Measurements from ENCODE around the gene ADCYAP1R1.
A peak's percentile ranks its signal among the peaks of the same experiment; 100 is the strongest.
"Not testable (repeated sequence)": the region's sequence is repeated elsewhere in the genome, so short reads cannot be mapped to it uniquely, and the experiment has no call there.

The ADCYAP1R1 gene

DNA sequence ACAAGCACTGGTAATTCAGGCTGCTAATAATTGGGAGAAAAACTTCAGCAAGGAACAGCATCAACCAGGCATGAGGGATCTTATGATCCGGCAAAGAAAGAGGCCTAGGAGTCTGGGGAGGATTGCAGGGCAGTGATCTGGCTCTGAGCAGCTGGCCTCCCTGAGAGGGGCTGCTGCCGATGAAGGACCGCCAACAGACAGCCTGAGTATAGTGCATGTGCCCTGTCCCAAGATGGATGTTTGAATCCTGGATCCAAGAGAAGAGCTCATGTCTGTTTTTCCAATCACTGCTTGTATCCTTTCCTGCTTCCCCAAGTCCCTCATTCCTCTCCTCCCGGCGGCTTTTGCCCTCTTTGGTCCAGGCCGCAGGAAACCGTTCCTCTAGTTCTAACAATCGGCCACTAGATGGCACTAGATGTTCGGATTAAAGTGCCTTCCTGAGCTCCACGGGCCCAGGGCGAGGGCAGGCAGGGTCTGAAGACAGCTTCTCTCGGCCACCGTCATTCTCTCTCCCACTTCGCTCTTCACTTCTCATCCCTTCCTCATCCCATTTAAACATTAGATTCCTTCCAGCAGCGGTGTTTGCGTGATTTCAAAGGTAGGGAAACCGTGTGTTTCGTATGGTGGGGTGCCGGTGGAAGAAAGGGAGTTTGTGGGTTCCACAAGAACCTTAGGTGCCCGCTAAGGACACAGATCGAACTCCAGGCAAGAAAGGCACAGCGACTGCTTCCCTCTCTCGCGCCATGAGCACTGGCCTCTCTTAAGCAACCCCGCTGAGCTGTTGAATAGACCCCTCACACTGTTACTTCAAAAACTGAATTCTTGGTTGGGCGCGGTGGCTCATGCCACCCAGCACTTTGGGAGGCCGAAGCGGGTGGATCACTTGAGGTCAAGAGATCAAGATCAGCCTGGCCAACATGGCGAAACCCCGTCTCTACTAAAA is 82.4 kb downstream of the ADCYAP1R1 start:
- peak; percentile 40 for DNase-seq (ENCODE audit: low read depth)

- no peak for DNase-seq (ENCODE audit: low read depth)
These were observed 85.1 kb downstream of the ADCYAP1R1 start for GRCh38 chr7:31137234-31137633.

DNA sequence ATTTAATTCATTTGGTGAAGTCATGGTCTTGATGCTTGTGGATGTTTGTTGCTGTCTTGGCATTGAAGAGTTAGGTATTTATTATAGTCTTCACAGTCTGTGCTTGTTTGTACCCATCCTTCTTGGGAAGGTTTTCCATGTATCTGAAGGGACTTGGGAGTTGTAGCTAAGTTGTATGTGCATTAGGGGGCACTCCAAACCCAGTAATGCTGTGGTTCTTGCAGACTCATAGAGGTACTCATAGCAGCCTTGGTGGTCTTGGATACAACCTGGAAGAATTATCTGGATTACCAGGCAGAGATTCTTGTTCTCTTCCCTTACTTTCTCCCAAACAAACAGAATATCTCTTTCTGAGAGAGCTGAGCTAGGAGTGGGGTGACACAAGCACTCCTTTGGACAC is 93.2 kb downstream of the ADCYAP1R1 start:
- DNase-seq (ENCODE audit: low read depth) = no peak

- no peak for DNase-seq (ENCODE audit: low read depth)
These were observed 93.9 kb downstream of the ADCYAP1R1 start for GRCh38 chr7:31146030-31146429.

- no peak for DNase-seq (ENCODE audit: low read depth)
These were observed 94.4 kb downstream of the ADCYAP1R1 start for GRCh38 chr7:31146538-31146937.

DNA sequence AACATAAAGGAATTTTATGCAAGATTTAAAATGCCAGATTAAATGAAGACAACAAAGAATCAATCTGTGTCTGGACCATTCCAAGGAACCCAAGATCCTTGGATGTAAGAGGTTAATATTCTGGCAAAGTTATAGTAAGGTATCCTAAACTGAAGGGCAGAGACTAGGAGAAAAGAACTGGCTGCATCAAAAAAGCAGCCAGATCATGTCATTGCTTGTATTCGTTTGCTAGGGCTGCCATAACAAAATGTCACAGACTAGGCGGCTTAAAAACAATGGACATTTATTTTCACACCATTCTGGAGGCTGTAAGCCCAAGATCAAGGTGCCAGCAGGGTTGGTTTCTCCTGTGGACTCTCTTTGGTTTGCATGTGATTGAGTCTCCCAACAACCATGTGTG is 99.7 kb downstream of the ADCYAP1R1 start:
- no peak for DNase-seq (ENCODE audit: low read depth)

GRCh38 chr7:31153318-31153717 is 101.2 kb downstream of the ADCYAP1R1 start:
- DNase-seq (ENCODE audit: low read depth) = not testable (repeated sequence)

DNA sequence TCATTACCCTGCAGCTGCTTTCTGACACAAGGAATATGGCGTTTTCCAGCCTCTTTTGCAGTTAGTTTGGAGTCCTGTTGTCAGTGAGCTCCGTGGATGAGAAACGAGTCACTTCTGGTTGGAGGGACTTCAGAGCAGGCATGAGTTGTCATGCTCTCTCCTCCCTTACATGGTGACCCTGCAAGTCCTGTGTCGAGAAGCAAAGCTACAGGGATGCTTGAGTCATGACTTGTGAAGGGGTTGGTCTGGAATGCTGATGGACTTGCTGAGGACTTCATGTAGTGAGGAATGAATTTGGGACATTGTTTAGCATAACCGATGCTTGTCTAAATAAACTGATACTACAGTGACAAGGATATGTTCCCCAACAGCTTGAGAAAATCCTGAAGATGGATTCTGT is 108.8 kb downstream of the ADCYAP1R1 start:
- DNase-seq (ENCODE audit: low read depth) = no peak

Measured in fibroblast of the conjunctiva (primary cell).